Measurements from ENCODE around the gene CRYBG1. TPM values are rescaled to one million over a fixed set of nuclear protein-coding genes. Genes with fewer than 3 reads are reported as not detected.
A peak's percentile ranks its signal among the peaks of the same experiment; 100 is the strongest.

CRYBG1 gene
- total and polyA plus RNA-seq, 8 donors: 9.9 to 37.1 (median 14.4) TPM

DNA sequence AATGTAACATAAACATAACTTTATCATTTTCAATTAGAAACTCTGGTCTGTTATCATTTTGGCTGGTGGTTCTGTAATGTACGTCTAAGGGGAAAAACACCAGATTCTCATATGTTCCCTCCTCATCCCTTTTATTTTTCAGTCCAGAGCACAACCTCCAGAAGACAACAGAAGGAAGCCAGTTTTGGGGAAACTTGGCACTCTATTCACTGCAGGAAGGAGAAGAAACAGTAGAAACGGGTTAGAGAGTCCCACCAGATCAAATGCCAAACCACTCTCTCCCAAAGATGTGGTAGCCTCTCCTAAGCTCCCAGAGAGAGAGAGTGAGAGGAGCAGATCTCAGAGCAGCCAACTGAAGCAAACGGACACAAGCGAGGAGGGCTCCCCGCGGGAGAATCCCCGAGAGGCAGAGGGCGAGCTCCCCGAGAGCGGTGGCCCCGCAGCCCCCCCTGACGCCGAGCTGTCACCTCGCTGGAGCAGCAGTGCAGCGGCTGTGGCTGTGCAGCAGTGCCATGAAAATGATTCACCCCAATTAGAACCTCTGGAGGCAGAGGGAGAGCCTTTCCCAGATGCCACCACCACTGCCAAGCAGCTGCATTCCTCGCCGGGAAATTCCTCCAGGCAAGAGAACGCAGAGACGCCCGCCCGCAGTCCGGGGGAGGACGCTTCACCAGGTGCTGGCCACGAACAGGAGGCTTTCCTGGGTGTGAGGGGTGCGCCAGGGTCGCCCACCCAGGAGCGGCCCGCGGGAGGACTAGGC, 151.0 kb downstream of the CRYBG1 start:
- intact Hi-C loops (cut with DNase I): no loop called here
- H3K9me3 ChIP-seq: no peaks in the 10 kb centered on the region

DNA sequence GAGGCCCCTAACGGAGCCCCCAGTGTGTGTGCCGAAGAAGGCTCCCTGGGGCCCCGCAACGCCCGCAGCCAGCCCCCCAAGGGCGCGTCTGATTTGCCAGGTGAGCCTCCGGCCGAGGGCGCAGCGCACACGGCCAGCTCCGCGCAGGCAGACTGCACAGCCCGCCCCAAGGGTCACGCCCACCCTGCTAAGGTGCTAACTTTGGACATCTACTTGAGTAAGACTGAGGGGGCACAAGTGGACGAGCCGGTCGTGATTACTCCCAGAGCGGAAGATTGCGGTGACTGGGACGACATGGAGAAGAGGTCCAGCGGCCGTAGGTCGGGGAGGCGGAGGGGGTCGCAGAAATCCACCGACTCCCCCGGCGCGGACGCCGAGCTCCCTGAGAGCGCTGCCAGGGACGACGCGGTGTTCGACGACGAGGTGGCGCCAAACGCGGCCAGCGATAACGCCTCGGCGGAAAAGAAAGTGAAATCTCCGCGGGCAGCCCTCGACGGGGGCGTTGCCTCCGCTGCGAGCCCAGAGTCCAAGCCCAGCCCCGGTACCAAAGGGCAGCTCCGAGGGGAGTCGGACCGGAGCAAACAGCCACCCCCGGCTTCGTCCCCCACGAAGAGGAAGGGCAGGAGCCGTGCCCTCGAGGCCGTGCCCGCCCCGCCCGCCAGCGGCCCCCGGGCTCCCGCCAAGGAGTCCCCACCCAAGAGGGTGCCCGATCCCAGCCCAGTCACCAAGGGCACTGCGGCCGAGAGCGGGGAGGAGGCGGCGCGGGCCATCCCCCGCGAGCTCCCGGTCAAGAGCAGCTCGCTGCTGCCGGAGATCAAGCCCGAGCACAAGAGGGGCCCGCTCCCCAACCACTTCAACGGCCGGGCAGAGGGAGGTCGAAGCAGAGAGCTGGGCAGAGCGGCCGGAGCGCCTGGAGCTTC, 151.8 kb downstream of the CRYBG1 start:
- peak overlapping the region; percentile 66 to 79 for H3K4me3 ChIP-seq
- DNase-seq (peak; percentile 46 to 97 (median 78)), ATAC-seq (peak; percentile 70)
- H3K27me3 ChIP-seq: peaks cover 3 to 32% of the 10 kb centered on the region in 2 donors
- peak overlapping the region; percentile 94 to 98 for H3K27ac ChIP-seq
- TF ChIP-seq, protein P1, sequence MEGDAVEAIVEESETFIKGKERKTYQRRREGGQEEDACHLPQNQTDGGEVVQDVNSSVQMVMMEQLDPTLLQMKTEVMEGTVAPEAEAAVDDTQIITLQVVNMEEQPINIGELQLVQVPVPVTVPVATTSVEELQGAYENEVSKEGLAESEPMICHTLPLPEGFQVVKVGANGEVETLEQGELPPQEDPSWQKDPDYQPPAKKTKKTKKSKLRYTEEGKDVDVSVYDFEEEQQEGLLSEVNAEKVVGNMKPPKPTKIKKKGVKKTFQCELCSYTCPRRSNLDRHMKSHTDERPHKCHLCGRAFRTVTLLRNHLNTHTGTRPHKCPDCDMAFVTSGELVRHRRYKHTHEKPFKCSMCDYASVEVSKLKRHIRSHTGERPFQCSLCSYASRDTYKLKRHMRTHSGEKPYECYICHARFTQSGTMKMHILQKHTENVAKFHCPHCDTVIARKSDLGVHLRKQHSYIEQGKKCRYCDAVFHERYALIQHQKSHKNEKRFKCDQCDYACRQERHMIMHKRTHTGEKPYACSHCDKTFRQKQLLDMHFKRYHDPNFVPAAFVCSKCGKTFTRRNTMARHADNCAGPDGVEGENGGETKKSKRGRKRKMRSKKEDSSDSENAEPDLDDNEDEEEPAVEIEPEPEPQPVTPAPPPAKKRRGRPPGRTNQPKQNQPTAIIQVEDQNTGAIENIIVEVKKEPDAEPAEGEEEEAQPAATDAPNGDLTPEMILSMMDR (IDR thresholded peaks at IDR 0.05): no peak
- peaks cover 14 to 66% of the 10 kb centered on the region in 2 donors for H3K4me1 ChIP-seq
- intact Hi-C loops (cut with DNase I): no loop called here
- H3K36me3 ChIP-seq: no peaks in the 10 kb centered on the region
- H3K9me3 ChIP-seq: no peaks in the 10 kb centered on the region

More for the DNA sequence above, 151.0 kb downstream of the CRYBG1 start:
- Histone ChIP-seq H3K4me1 (peaks cover 14 to 59% of the 10 kb centered on the region in 2 donors), H3K36me3 (no peaks in the 10 kb centered on the region), H3K4me3 (peak overlapping the region; percentile 66 to 79), H3K27ac (peak overlapping the region; percentile 94 to 98), H3K27me3 (peaks cover 3 to 32% of the 10 kb centered on the region in 2 donors)
- TF ChIP-seq, protein P1 (IDR thresholded peaks at IDR 0.05): no peak
- peak in 2 of 4 donors; percentile 49 to 88 for DNase-seq
- peak; percentile 33 for ATAC-seq

DNA sequence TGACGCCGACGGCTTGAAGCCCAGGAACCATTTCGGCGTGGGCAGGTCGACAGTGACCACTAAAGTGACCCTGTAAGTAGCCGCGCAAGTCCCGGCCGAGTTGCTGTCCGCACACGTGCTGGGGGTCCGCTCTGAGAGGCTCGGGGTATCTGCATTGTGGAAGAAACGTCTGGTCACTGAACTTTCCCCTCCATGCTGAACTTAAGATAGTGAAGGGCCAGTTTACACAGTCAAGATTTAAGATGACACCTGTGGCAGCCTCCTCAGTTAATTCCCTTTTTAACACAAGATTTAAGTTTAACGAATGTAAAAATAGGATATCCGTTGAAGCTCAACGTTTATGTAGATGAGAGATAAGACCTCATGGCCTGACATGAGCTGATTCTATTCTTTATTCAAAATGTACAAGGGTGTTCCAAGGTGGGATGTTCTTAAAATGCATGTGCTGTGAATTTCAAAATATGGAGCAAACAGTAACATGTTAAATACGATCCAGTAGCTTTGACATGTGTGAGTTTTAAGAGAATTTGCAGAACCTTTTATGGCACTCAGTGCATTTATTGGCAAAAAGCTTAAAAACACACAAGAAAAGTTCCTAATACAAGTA, 152.6 kb downstream of the CRYBG1 start:
- H3K9me3 ChIP-seq: no peaks in the 10 kb centered on the region
- H3K27me3 ChIP-seq: peaks cover 3 to 32% of the 10 kb centered on the region in 2 donors
- ATAC-seq (no peak), DNase-seq (no peak)
- H3K4me1 ChIP-seq: peaks cover 14 to 73% of the 10 kb centered on the region in 2 donors
- no peaks in the 10 kb centered on the region for H3K36me3 ChIP-seq
- H3K4me3 ChIP-seq: peak overlapping the region; percentile 66 to 79
- intact Hi-C loops (cut with DNase I): no loop called here
- TF ChIP-seq, protein P1 (IDR thresholded peaks at IDR 0.05): no peak
- peak overlapping the region; percentile 94 to 98 for H3K27ac ChIP-seq

DNA sequence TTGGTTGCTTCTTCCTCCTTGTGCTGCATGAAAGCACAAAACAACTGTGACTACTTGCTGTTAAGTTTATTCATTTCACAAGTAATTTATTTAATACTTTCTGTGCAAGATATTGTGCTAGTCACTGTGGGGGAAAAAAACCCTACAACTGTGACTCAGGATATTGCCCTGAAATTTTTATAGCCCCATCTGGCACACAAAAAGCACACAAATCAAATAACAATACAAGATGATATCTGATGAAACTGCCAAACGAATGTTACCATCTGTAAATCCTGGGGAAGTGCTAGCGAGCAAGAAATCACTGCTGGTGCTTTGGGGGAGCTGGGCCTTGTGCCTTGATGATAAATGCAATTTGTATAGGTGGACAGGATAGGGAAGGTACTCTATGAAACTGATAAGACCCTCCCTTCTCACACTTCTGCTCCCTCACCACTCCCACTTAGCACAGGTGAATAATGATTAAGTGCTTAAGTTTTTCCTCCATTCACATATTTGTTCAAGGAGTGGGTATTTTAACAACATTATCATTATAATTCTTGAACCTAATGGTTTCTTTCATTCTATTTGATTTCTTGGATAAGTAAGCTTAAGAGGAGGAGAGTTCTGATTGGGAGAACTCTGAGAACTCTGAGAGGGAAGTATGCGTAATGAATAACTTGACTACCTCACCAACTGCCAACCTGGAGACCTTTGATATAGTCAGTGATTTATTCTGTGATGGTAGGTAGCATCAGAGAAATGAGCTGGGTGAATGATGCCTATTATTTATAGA, 153.5 kb downstream of the CRYBG1 start:
- no peaks in the 10 kb centered on the region for H3K36me3 ChIP-seq
- TF ChIP-seq, protein P1 (IDR thresholded peaks at IDR 0.05): no peak
- H3K27ac ChIP-seq: peak overlapping the region; percentile 94 to 98
- intact Hi-C loops (cut with DNase I): no loop called here
- no peaks in the 10 kb centered on the region for H3K9me3 ChIP-seq
- H3K4me1 ChIP-seq: peaks cover 14 to 80% of the 10 kb centered on the region in 2 donors
- H3K4me3 ChIP-seq: peak overlapping the region in 1 of 2 donors; percentile 79
- no peak for DNase-seq
- ATAC-seq: no peak
- H3K27me3 ChIP-seq: peaks cover 3 to 32% of the 10 kb centered on the region in 2 donors

All from left lung (tissue), 10 donors.